HepG2 (cell line): ENCODE results near the gene ZNF804B. TPM values are rescaled to one million over a fixed set of nuclear protein-coding genes. Genes with fewer than 3 reads are reported as not detected.

Experiments
- ATAC-seq: fragments of 200-7000 bp; cut with Tn5 transposase; 3 replicates; pipeline ENCODE4 v1.9.1; 2020; ENCODE audit warnings: mild to moderate bottlenecking, moderate library complexity
- BruUV-seq: library from RNA; stranded (reverse); fragments of 400-500 nt; replicated peaks from 2 replicates; lab custom pipeline; 2021; lab: Mats Ljungman, UMichigan
- CTCF ChIA-PET: fragments of 300-600 bp; formaldehyde crosslinking; extraction: SDS; loops from one replicate; lab custom pipeline; 2021; ENCODE audit warnings: low total read pairs, inconsistent platforms, low intra/inter-chr PET ratio; lab: Yijun Ruan, JAX
- POLR2A ChIA-PET: fragments of 350-600 bp; sonication (Branson Sonifier 250); formaldehyde crosslinking; loops from one replicate; lab custom pipeline; 2020; ENCODE audit warnings: antibody characterized with exemption, inconsistent platforms; lab: Yijun Ruan, JAX
- DNase-seq: peaks from one replicate; pipeline ENCODE4 v3.0.0-alpha.2; 2015; ENCODE audit warnings: low spot score
- FAIRE-seq: peaks from 3 replicates; lab custom pipeline; 2011; peaks lifted over from hg19 to GRCh38; lab: Jason Lieb, UNC
- H2AFZ ChIP-seq: one replicate; pipeline ENCODE4 v1.6.1; 2011; ENCODE audit warnings: low read length, inconsistent platforms
- H3K27ac ChIP-seq: fragments of 300-600 bp; 3 replicates; pipeline ENCODE4 v1.8.0; 2011; ENCODE audit warnings: mixed run types, mild to moderate bottlenecking, mixed read lengths, low read length, inconsistent platforms; ENCODE audit not compliant: insufficient read depth; ENCODE audit errors: extremely low read length
- H3K27me3 ChIP-seq, 2 experiments: fragments of 200-600 bp in 1 of 2; 2 replicates in 1 of 2; 3 replicates in 1 of 2; pipeline versions ENCODE4 v1.6.0 to v1.8.0; 2011; ENCODE audit warnings: low read length in 2 of 2, mild to moderate bottlenecking in 2 of 2, moderate library complexity in 2 of 2, inconsistent platforms in 1 of 2; ENCODE audit not compliant: insufficient read depth in 2 of 2, control insufficient read depth in 1 of 2
- H3K36me3 ChIP-seq, 2 experiments: fragments of 200-600 bp in 1 of 2; replicated peaks in 1 of 2; 2 replicates in 1 of 2; 3 replicates in 1 of 2; pipeline versions ENCODE4 v1.5.1 to v1.8.0; 2011; ENCODE audit warnings: low read length in 2 of 2, inconsistent platforms in 1 of 2; ENCODE audit not compliant: insufficient read depth in 2 of 2, control insufficient read depth in 1 of 2
- H3K4me1 ChIP-seq: 2 replicates; pipeline ENCODE4 v1.5.1; 2012; ENCODE audit warnings: low read length, inconsistent platforms; ENCODE audit not compliant: insufficient read depth
- H3K4me2 ChIP-seq: 2 replicates; pipeline ENCODE4 v1.6.0; 2011; ENCODE audit warnings: low read depth, low read length, inconsistent platforms
- H3K4me3 ChIP-seq, 3 experiments: fragments of 200-600 bp in 1 of 3; sonication (generic), shearing (Covaris generic) in 1 of 3; replicated peaks in 1 of 3; 2 replicates each; pipeline ENCODE4 v1.5.1; 2011 to 2016; ENCODE audit warnings: low read length in 3 of 3, inconsistent platforms in 2 of 3, low read depth in 2 of 3, mild to moderate bottlenecking in 2 of 3, control low read depth in 1 of 3, mixed read lengths in 1 of 3; ENCODE audit not compliant: insufficient read depth in 1 of 3
- H3K79me2 ChIP-seq: one replicate; pipeline ENCODE4 v1.6.1; 2011; ENCODE audit warnings: low read length, inconsistent platforms; ENCODE audit not compliant: insufficient read depth
- H3K9ac ChIP-seq: 2 replicates; pipeline ENCODE4 v1.6.0; 2011; ENCODE audit warnings: mild to moderate bottlenecking, low read depth, low read length, inconsistent platforms; ENCODE audit not compliant: insufficient read depth
- H3K9me3 ChIP-seq: 2 replicates; pipeline ENCODE4 v1.5.1; 2012; ENCODE audit warnings: mild to moderate bottlenecking, low read length
- H4K20me1 ChIP-seq: 2 replicates; pipeline ENCODE4 v1.6.0; 2011; ENCODE audit warnings: inconsistent platforms, mild to moderate bottlenecking, low read length, moderate library complexity; ENCODE audit not compliant: insufficient read depth
- FOXP4 ChIP-seq: sonication (generic); formaldehyde crosslinking; IDR thresholded peaks from 2 replicates; pipeline ENCODE4 v1.4.0; 2020; ENCODE audit warnings: missing genetic modification reagents
- HOXA3 ChIP-seq: sonication (generic); formaldehyde crosslinking; IDR thresholded peaks from 2 replicates; pipeline ENCODE4 v1.5.0; 2020; ENCODE audit warnings: missing genetic modification reagents
- NFE2L1 ChIP-seq: sonication (generic); formaldehyde crosslinking; IDR thresholded peaks from 2 replicates; pipeline ENCODE4 v1.4.0; 2020; ENCODE audit warnings: missing genetic modification reagents, mild to moderate bottlenecking, borderline replicate concordance
- NFKBIZ ChIP-seq: IDR thresholded peaks from 2 replicates; pipeline ENCODE4 v1.6.1; 2018; ENCODE audit warnings: missing genetic modification reagents, missing compliant biosample characterization
- RXRA ChIP-seq: sonication (generic); formaldehyde crosslinking; IDR thresholded peaks from 2 replicates; pipeline ENCODE4 v1.5.1; 2020; ENCODE audit warnings: missing genetic modification reagents
- TSC22D2 ChIP-seq: sonication (generic); formaldehyde crosslinking; IDR thresholded peaks from 2 replicates; pipeline ENCODE4 v1.5.1; 2020; ENCODE audit warnings: missing genetic modification reagents, mild to moderate bottlenecking, borderline replicate concordance
- UBTF ChIP-seq: sonication (generic); formaldehyde crosslinking; IDR thresholded peaks from 2 replicates; pipeline ENCODE4 v1.4.0; 2020; ENCODE audit warnings: mild to moderate bottlenecking, missing genetic modification reagents
- USF2 ChIP-seq, 2 experiments: sonication (generic) in 1 of 2; formaldehyde crosslinking in 1 of 2; IDR thresholded peaks; 2 replicates each; pipeline versions ENCODE4 v1.5.1 to v1.6.1; 2011 to 2020; ENCODE audit warnings: borderline replicate concordance in 1 of 2, low read depth in 1 of 2, low read length in 1 of 2, mild to moderate bottlenecking in 1 of 2, missing genetic modification reagents in 1 of 2, moderate library complexity in 1 of 2
- ZBTB44 ChIP-seq: sonication (generic); formaldehyde crosslinking; IDR thresholded peaks from 2 replicates; pipeline ENCODE4 v1.4.0; 2020; ENCODE audit warnings: missing genetic modification reagents
- ZNF619 ChIP-seq: sonication (generic); formaldehyde crosslinking; IDR thresholded peaks from 2 replicates; pipeline ENCODE4 v1.4.0; 2020; ENCODE audit warnings: mild to moderate bottlenecking, missing genetic modification reagents
- ZNF782 ChIP-seq: sonication (generic); formaldehyde crosslinking; IDR thresholded peaks from 2 replicates; pipeline ENCODE4 v1.4.0; 2020; ENCODE audit warnings: missing genetic modification reagents, mild to moderate bottlenecking, borderline replicate concordance
- whole genome bisulfite sequencing: methylation state at CpG from one replicate; pipeline ENCODE4 v1.1.6; 2017; ENCODE audit warnings: low lambda C conversion rate; 5-methylcytosine and 5-hydroxymethylcytosine counted together
- in situ Hi-C: cut with HindIII; loops from 2 replicates; pipeline ENCODE4 v1.10.0; 2017; ENCODE audit warnings: low pct_unique_long_range_greater_than_20kb; ENCODE audit not compliant: extremely low pct_ligation_motif_present
- intact Hi-C: fragments of 100-400 bp; cut with micrococcal nuclease; formaldehyde crosslinking; loops from one replicate; pipeline ENCODE4 v1.10.0; 2022; ENCODE audit not compliant: unreplicated experiment
- polyA plus RNA-seq, 8 experiments: library from polyadenylated mRNA; depleted of rRNA in 3 of 8; stranded (reverse) in 7 of 8; unstranded in 1 of 8; fragments of >200 nt; fragmentation: Illumina TruSeq in 4 of 8; extraction: Trizol in 4 of 8; gene quantifications; 2 replicates each; pipeline versions ENCODE4 v1.2.1 to v1.2.3, GENCODE V29; 2011 to 2016; ENCODE audit warnings: low read depth in 4 of 8, missing spikeins in 1 of 8, mixed read lengths in 1 of 8; ENCODE audit not compliant: insufficient read depth in 1 of 8
- total RNA-seq, 5 experiments: library from RNA; depleted of rRNA; stranded (reverse); fragments of >200 nt; fragmentation: Illumina TruSeq; extraction: Trizol; gene quantifications; 2 replicates each; pipeline ENCODE4 v1.2.3, GENCODE V29; 2016; ENCODE audit warnings: low read depth in 1 of 5

Gene ZNF804B
- total and polyA plus RNA-seq, 2 of the 13 experiments (the other 11 are each of a cell fraction or from before 2014, with no cell fraction given): not detected

GRCh38 chr7:88801046-88801445, 41.5 kb downstream of the ZNF804B start (continued):
- TF ChIP-seq ZNF619 (CRISPR knock-in tag) (no peak), USF2 (IDR thresholded peaks at IDR 0.05; ENCODE audit: low read depth, low read length) (no peak), USF2 (CRISPR knock-in tag; IDR thresholded peaks at IDR 0.05; ENCODE audit: borderline replicate concordance) (no peak), UBTF (CRISPR knock-in tag) (no peak), ZNF782 (no peak)

GRCh38 chr7:88806280-88807037, 47.0 kb downstream of the ZNF804B start:
- ChIA-PET CTCF (no interaction called here), POLR2A (no interaction called here)
- Histone ChIP-seq H4K20me1 (no peaks in the 10 kb centered on the region), H3K9ac (no peak overlapping the region), H3K27ac (no peak overlapping the region), H3K4me1 (no peaks in the 10 kb centered on the region), H2AFZ (no peak overlapping the region), H3K36me3 (no peaks in the 10 kb centered on the region), H3K4me2 (no peak overlapping the region), H3K27me3 (no peaks in the 10 kb centered on the region), H3K9me3 (no peaks in the 10 kb centered on the region), H3K79me2 (no peaks in the 10 kb centered on the region), H3K4me3 (no peak overlapping the region)
- no TSS peak for BruUV-seq
- DNase-seq (no peak), FAIRE-seq (no peak), ATAC-seq (no peak)
- in situ Hi-C loops (no loop called here), intact Hi-C loops (no loop called here)
- 0% methylated on average over 2 of the region's 2 CpGs for WGBS
- TF ChIP-seq NFE2L1 (CRISPR knock-in tag): no peak
- no peak for TF ChIP-seq HOXA3 (CRISPR knock-in tag)
- TF ChIP-seq NFKBIZ (CRISPR knock-in tag): no peak
- no peak for TF ChIP-seq TSC22D2 (CRISPR knock-in tag)
- TF ChIP-seq FOXP4: no peak
- TF ChIP-seq RXRA (CRISPR knock-in tag): no peak
- no peak for TF ChIP-seq ZBTB44
